RWPE1 (cell line): ENCODE data around the gene RAB3B.

Source experiments
- CTCF ChIA-PET: fragments of 350-600 bp; sonication (Branson Sonifier 250); formaldehyde crosslinking; extraction: SDS; loops from one replicate; lab custom pipeline; 2021; lab: Yijun Ruan, JAX
- POLR2A ChIA-PET: fragments of 400-600 bp; formaldehyde crosslinking; extraction: SDS; loops from one replicate; lab custom pipeline; 2020; ENCODE audit warnings: antibody characterized with exemption; ENCODE audit not compliant: low non-redundant PET; lab: Yijun Ruan, JAX
- DNase-seq: peaks from one replicate; pipeline ENCODE4 v3.0.0; 2012; ENCODE audit warnings: low spot score
- H3K27ac ChIP-seq: fragments of 450-650 bp; 2 replicates; pipeline ENCODE4 v1.5.1; 2017
- CTCF ChIP-seq: fragments of 450-650 bp; conservative IDR thresholded peaks from 2 replicates; pipeline ENCODE4 v1.5.1; 2017; ENCODE audit warnings: low read depth, mild to moderate bottlenecking

Gene RAB3B

GRCh38 chr1:51964309-51964696, 26.2 kb downstream of the RAB3B start:
- TF ChIP-seq CTCF: no peak
- DNase-seq: no peak
- no peak overlapping the region for H3K27ac ChIP-seq
- CTCF ChIA-PET: no interaction called here
- POLR2A ChIA-PET: no interaction called here

GRCh38 chr1:51963592-51964308, 26.8 kb downstream of the RAB3B start:
- no peak for TF ChIP-seq CTCF
- no peak overlapping the region for H3K27ac ChIP-seq
- no peak for DNase-seq
- POLR2A ChIA-PET: no interaction called here
- CTCF ChIA-PET: interaction anchor here (0.6 kb wide), 1 partner anchor 41 kb away, joined by 3 read pairs; no protein-coding TSS in a partner anchor

GRCh38 chr1:51962486-51963356, 27.8 kb downstream of the RAB3B start:
- no peak overlapping the region for H3K27ac ChIP-seq
- ChIA-PET CTCF (no interaction called here), POLR2A (no interaction called here)
- TF ChIP-seq CTCF: no peak
- no peak for DNase-seq

- DNase-seq: no peak
- no peak for TF ChIP-seq CTCF
- ChIA-PET POLR2A (no interaction called here), CTCF (no interaction called here)
- H3K27ac ChIP-seq: no peak overlapping the region
Observed at GRCh38 chr1:51961954-51962353, 28.5 kb downstream of the RAB3B start.

- H3K27ac ChIP-seq: no peak overlapping the region
- DNase-seq: no peak
- no peak for TF ChIP-seq CTCF
- CTCF ChIA-PET: no interaction called here
- POLR2A ChIA-PET: no interaction called here
Observed at GRCh38 chr1:51961231-51961630, 29.3 kb downstream of the RAB3B start.

GRCh38 chr1:51960262-51960661, 30.2 kb downstream of the RAB3B start:
- no peak for DNase-seq
- H3K27ac ChIP-seq: no peak overlapping the region
- CTCF ChIA-PET: interaction anchor here (0.5 to 0.6 kb wide), 2 partner anchors 9 to 20 kb away, joined by 3 read pairs; no protein-coding TSS in a partner anchor
- TF ChIP-seq CTCF: no peak
- POLR2A ChIA-PET: no interaction called here
